Choroid plexus epithelial cell (primary cell): Measurements from ENCODE around the gene CD164.
A peak's percentile ranks its signal among the peaks of the same experiment; 100 is the strongest.

Source experiments
- DNase-seq: peaks from one replicate; pipeline ENCODE4 v3.0.0-alpha.2; 2010; ENCODE audit warnings: low read depth
- H3K4me3 ChIP-seq: 2 replicates; pipeline ENCODE4 v1.5.1; 2011; ENCODE audit warnings: low read depth, mild to moderate bottlenecking, control low read depth, low read length, moderate library complexity
- TF ChIP-seq, protein P1 (sequence below): conservative IDR thresholded peaks from 2 replicates; pipeline ENCODE4 v1.5.1; 2011; ENCODE audit warnings: low read depth, mild to moderate bottlenecking, control low read depth, inconsistent platforms, low read length, moderate library complexity

The CD164 gene

DNA sequence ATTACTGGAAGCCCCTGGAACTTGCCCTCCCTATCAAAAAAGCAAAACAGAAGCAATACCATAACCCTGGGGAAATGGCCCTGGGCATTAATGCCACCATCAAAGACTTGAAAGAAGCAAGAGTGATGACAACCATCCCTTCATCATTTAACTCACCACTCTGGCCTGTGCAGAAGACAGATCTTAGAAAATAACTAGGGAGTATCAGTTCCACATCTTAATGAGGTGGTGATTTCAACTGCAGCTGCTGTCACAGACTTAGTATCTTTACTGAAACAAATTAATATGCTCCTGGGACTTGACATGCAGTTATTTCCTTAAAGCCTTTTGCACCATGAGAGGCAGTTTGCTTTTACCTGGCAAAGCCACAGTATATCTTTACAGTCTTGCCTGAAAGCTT is 24.1 kb downstream of the CD164 start:
- DNase-seq, result no peak
- TF ChIP-seq, protein P1, sequence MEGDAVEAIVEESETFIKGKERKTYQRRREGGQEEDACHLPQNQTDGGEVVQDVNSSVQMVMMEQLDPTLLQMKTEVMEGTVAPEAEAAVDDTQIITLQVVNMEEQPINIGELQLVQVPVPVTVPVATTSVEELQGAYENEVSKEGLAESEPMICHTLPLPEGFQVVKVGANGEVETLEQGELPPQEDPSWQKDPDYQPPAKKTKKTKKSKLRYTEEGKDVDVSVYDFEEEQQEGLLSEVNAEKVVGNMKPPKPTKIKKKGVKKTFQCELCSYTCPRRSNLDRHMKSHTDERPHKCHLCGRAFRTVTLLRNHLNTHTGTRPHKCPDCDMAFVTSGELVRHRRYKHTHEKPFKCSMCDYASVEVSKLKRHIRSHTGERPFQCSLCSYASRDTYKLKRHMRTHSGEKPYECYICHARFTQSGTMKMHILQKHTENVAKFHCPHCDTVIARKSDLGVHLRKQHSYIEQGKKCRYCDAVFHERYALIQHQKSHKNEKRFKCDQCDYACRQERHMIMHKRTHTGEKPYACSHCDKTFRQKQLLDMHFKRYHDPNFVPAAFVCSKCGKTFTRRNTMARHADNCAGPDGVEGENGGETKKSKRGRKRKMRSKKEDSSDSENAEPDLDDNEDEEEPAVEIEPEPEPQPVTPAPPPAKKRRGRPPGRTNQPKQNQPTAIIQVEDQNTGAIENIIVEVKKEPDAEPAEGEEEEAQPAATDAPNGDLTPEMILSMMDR, result no peak

DNA sequence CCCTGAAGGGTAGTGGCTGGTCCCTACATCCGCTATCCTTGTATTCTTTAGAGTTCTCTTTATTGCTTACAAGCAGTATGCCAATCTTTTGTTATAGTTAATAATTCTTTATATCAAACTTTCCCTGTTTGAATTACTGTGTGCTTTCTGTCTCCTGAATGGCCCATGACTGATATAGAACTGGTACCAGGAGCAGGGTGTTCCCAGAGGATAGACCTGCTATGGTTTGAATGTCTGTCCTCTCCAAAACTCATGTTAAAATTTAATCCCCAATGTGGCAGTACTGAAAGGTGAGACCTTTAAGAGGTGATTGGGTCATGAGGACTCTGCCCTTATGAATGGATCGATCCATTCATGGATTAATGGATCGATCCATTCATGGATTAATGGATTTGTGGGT is 26.0 kb downstream of the CD164 start:
- TF ChIP-seq, protein P1, result no peak

More for the DNA sequence above, 24.1 kb downstream of the CD164 start:
- H3K4me3 ChIP-seq, result no peak overlapping the region

DNA sequence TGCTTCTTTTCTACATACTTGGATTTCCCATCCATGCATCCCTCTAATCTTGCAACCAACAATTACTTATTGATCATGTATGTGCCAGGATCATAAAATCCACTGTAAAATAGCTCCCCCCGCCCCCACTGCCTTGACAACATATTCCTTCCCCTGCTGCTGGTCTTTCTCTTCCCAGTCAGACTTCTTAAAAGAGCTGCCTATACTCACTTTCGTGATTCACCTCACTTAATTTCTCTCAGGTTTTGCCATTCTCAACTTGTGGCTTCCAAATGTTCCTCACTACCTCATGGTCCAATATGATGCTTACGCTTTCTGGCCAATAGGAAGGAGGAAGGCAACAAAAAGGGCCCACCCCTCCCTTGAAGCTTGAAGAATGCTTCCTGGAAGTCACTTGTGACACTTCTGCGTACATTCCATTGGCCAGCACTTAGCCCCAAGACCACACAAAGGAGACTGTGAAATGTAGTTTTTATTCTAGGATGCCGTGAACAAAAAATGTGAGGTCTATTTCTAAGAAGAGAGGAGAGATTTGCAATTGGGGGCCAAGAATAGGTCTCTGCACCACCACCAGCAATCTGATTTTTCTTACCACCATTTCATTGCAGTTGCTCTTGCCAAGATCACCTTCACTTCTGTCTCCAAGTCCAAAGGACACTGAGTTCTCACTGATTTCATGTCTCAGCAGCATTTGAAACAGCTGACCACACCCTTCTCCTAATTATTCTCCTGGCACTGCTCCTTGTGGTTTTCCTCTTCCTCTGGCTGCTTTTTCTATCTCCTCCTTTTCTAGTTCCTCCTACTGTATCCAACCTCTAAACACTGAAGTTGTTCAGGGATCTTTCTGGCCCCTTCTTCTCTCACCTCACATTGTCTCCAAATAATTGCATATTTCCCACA is 30.8 kb downstream of the CD164 start:
- TF ChIP-seq, protein P1, result no peak
- peak; percentile 25 for DNase-seq
- H3K4me3 ChIP-seq, result no peak overlapping the region

More for the DNA sequence above, 26.0 kb downstream of the CD164 start:
- no peak overlapping the region for H3K4me3 ChIP-seq
- no peak for DNase-seq

DNA sequence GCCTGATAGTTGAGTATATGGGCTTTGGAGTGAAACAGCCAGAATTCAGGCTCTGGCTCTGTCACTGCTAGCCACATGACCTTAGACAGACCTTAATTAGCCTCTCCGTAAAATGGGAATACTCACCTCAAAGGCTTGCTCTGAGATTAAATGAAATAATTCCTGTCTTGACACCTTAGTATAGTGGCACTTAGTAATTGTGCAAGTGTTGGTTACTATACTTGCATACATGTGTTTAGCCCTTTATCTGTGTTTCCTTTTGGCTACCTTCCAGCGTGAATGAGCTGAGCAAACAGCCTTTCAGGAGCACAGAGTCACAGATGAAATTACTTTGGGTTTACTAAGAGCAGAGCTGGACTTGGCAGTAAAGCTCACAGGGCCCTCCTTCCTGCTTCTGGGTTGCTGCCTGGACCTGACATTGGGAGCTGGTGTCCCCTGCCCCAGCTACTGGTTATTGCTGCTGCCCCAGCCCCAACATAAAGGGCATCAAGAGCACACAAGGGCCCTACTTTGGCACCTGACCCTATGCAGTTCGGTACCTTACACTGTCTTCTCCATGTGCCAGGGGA is 32.8 kb downstream of the CD164 start:
- DNase-seq, result peak; percentile 91
- TF ChIP-seq, protein P1, result no peak
- no peak overlapping the region for H3K4me3 ChIP-seq

DNA sequence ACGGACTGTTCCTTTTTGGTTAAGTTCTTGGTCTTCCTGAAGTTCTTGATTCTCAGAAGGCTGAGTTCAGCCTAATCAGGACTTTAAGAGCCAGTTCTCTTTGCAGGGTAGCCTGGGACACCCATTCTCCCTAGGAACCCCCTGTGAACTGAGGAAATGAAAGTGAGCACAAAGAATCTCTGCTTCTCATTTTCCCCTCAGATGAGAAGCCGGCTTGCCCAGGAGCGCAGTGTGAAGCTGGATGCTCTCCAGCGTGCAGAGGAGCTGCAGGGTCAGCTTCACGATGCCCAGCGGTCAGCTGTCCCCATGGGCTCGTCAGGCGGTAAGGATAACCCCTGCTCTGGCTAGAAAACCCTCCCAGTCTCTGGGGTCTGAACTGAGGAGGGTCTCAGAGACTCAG is 34.0 kb downstream of the CD164 start:
- TF ChIP-seq, protein P1, result no peak
- DNase-seq, result no peak
- H3K4me3 ChIP-seq, result no peak overlapping the region

DNA sequence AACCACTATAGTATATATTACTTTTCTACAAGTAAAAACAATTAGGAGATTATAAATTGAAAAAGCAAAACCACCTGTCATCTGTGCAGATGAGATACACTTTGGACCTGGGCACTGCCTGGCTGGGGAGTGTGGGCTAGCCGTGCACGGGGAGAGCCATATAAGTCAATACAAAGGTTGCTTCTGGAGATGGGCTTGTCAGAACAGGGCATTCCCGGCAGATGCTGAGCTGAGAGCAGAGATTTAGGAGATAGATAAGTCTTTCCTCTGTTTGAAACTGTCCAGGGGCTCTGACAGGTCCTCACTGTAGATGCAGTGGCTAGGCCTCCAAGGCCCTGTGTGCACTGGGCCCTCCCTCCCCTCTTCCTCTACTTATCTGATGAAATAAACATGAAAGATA is 34.5 kb downstream of the CD164 start:
- TF ChIP-seq, protein P1, result no peak
- no peak for DNase-seq

More for the DNA sequence above, 34.5 kb downstream of the CD164 start:
- no peak overlapping the region for H3K4me3 ChIP-seq
